ENCODE measurements around the gene NID1. TPM values are rescaled to one million over a fixed set of nuclear protein-coding genes. Genes with fewer than 3 reads are reported as not detected.
A peak's percentile ranks its signal among the peaks of the same experiment; 100 is the strongest.

The NID1 gene
- total RNA-seq, 1 donor from 2014 or later = 32.5 TPM

- H3K4me2 ChIP-seq = no peak overlapping the region
- no peaks in the 10 kb centered on the region for H4K20me1 ChIP-seq (ENCODE audit: low read depth)
- no peak overlapping the region for H3K27ac ChIP-seq
- peaks cover 29% of the 10 kb centered on the region for H3K27me3 ChIP-seq
- H3K4me3 ChIP-seq = no peak overlapping the region
- peaks cover 20% of the 10 kb centered on the region for H3K4me1 Mint-ChIP-seq
- no peaks in the 10 kb centered on the region for H3K36me3 ChIP-seq
- peaks cover 8% of the 10 kb centered on the region for H3K27me3 Mint-ChIP-seq (ENCODE audit: insufficient read depth, low read depth)
- DNase-seq (ENCODE audit: low spot score) = no peak
- H3K9me3 ChIP-seq (ENCODE audit: low read depth) = no peaks in the 10 kb centered on the region
- TF ChIP-seq CTCF (IDR thresholded peaks at IDR 0.05) (no peak), EZH2 (IDR thresholded peaks at IDR 0.05) (no peak), EZH2phosphoT487 (IDR thresholded peaks at IDR 0.05) (no peak)
- peaks cover 8% of the 10 kb centered on the region for H3F3A ChIP-seq (ENCODE audit: low read depth)
- H3K27ac Mint-ChIP-seq = no peak overlapping the region
- H2AFZ ChIP-seq (replicated peaks) = no peak overlapping the region
- peaks cover 23% of the 10 kb centered on the region for H3K4me1 ChIP-seq
- no peak overlapping the region for H3K4me3 Mint-ChIP-seq
- H3K79me2 ChIP-seq (ENCODE audit: low read depth) = peaks cover 12% of the 10 kb centered on the region
- peaks cover 4% of the 10 kb centered on the region for H3K9me3 Mint-ChIP-seq
- peaks cover 3% of the 10 kb centered on the region for H3K36me3 Mint-ChIP-seq
- H3K9ac ChIP-seq = no peak overlapping the region
These were observed 4.6 kb downstream of the NID1 start for GRCh38 chr1:236060286-236060685.

DNA sequence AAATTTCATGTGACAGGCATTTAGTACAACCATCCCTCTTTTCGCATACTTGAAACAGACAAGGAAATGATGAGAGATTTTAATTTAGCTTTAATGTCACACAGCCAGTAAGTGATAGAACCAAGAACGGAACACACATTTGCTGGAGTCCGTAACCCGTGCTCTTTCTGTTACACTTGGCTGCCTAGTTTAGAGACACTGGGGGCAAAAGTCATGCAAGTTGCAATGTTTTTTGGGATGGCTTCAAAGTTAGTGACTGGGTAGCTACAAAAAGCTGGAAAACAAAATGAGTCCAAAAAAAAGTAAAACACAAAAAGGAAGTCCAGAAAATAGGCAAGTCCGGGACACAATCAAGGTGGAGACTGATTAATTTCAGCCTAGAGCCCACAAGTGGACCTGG, 5.9 kb downstream of the NID1 start:
- peaks cover 23% of the 10 kb centered on the region for H3K4me1 ChIP-seq
- Mint-ChIP-seq H3K4me3 (no peak overlapping the region), H3K36me3 (peaks cover 3% of the 10 kb centered on the region), H3K9me3 (peaks cover 4% of the 10 kb centered on the region), H3K4me1 (peaks cover 20% of the 10 kb centered on the region), H3K27ac (no peak overlapping the region), H3K27me3 (ENCODE audit: insufficient read depth, low read depth) (peaks cover 8% of the 10 kb centered on the region)
- peaks cover 12% of the 10 kb centered on the region for H3K79me2 ChIP-seq (ENCODE audit: low read depth)
- no peaks in the 10 kb centered on the region for H3K9me3 ChIP-seq (ENCODE audit: low read depth)
- no peak overlapping the region for H2AFZ ChIP-seq (replicated peaks)
- no peak overlapping the region for H3K9ac ChIP-seq
- TF ChIP-seq CTCF (IDR thresholded peaks at IDR 0.05) = no peak
- TF ChIP-seq EZH2 (IDR thresholded peaks at IDR 0.05) = no peak
- TF ChIP-seq EZH2phosphoT487 (IDR thresholded peaks at IDR 0.05) = no peak
- no peak for DNase-seq (ENCODE audit: low spot score)
- no peak overlapping the region for H3K27ac ChIP-seq
- no peaks in the 10 kb centered on the region for H4K20me1 ChIP-seq (ENCODE audit: low read depth)
- peaks cover 7% of the 10 kb centered on the region for H3F3A ChIP-seq (ENCODE audit: low read depth)
- no peak overlapping the region for H3K4me3 ChIP-seq
- H3K36me3 ChIP-seq = no peaks in the 10 kb centered on the region
- H3K4me2 ChIP-seq = peak overlapping the region; percentile 67
- H3K27me3 ChIP-seq = peaks cover 16% of the 10 kb centered on the region

- no peak overlapping the region for H3K4me3 Mint-ChIP-seq
- no peak overlapping the region for H3K27ac ChIP-seq
- H2AFZ ChIP-seq (replicated peaks) = no peak overlapping the region
- H3K4me1 Mint-ChIP-seq = peaks cover 15% of the 10 kb centered on the region
- H4K20me1 ChIP-seq (ENCODE audit: low read depth) = no peaks in the 10 kb centered on the region
- H3K4me1 ChIP-seq = peaks cover 23% of the 10 kb centered on the region
- peaks cover 5% of the 10 kb centered on the region for H3K9me3 Mint-ChIP-seq
- no peak overlapping the region for H3K27ac Mint-ChIP-seq
- no peaks in the 10 kb centered on the region for H3K36me3 ChIP-seq
- no peak overlapping the region for H3K9ac ChIP-seq
- DNase-seq (ENCODE audit: low spot score) = peak; percentile 54
- H3F3A ChIP-seq (ENCODE audit: low read depth) = peaks cover 7% of the 10 kb centered on the region
- peaks cover 12% of the 10 kb centered on the region for H3K79me2 ChIP-seq (ENCODE audit: low read depth)
- H3K9me3 ChIP-seq (ENCODE audit: low read depth) = no peaks in the 10 kb centered on the region
- H3K4me3 ChIP-seq = no peak overlapping the region
- H3K27me3 Mint-ChIP-seq (ENCODE audit: insufficient read depth, low read depth) = peaks cover 5% of the 10 kb centered on the region
- TF ChIP-seq EZH2phosphoT487 (IDR thresholded peaks at IDR 0.05) = no peak
- TF ChIP-seq CTCF (IDR thresholded peaks at IDR 0.05) = no peak
- no peak for TF ChIP-seq EZH2 (IDR thresholded peaks at IDR 0.05)
- peaks cover 3% of the 10 kb centered on the region for H3K36me3 Mint-ChIP-seq
- H3K27me3 ChIP-seq = peaks cover 9% of the 10 kb centered on the region
- H3K4me2 ChIP-seq = peak overlapping the region; percentile 67
These were observed 6.6 kb downstream of the NID1 start for GRCh38 chr1:236058141-236058934.
